HG03565 (cell line): ENCODE data around the gene SLC9A9.

Source experiments
- ATAC-seq: cut with Tn5 transposase; IDR thresholded peaks from one replicate; pipeline ENCODE4 v1.9.1; 2021; ENCODE audit warnings: mild to moderate bottlenecking, moderate library complexity; ENCODE audit not compliant: unreplicated experiment

The SLC9A9 gene

GRCh38 chr3:143848704-143849103 lies 436 bp upstream of the SLC9A9 start:
- no peak for ATAC-seq

- no peak for ATAC-seq
Measured at GRCh38 chr3:143843587-143843986, 4.7 kb downstream of the SLC9A9 start.

GRCh38 chr3:143840636-143841035 lies 7.6 kb downstream of the SLC9A9 start:
- ATAC-seq, result no peak

- no peak for ATAC-seq
Measured at GRCh38 chr3:143839980-143840379, 8.3 kb downstream of the SLC9A9 start.

GRCh38 chr3:143837076-143837475 lies 11.2 kb downstream of the SLC9A9 start:
- no peak for ATAC-seq

- ATAC-seq, result no peak
Measured at GRCh38 chr3:143835312-143835711, 13.0 kb downstream of the SLC9A9 start.

- ATAC-seq, result peak; percentile 50
Measured at GRCh38 chr3:143832433-143832832, 15.8 kb downstream of the SLC9A9 start.

GRCh38 chr3:143831994-143832393 lies 16.3 kb downstream of the SLC9A9 start:
- ATAC-seq, result peak; percentile 59

GRCh38 chr3:143831208-143831607 lies 17.1 kb downstream of the SLC9A9 start:
- peak; percentile 28 for ATAC-seq

- ATAC-seq, result no peak
Measured at GRCh38 chr3:143830786-143831185, 17.5 kb downstream of the SLC9A9 start.

GRCh38 chr3:143830063-143830462 lies 18.2 kb downstream of the SLC9A9 start:
- ATAC-seq, result no peak

- ATAC-seq, result no peak
Measured at GRCh38 chr3:143827425-143827824, 20.8 kb downstream of the SLC9A9 start.

- no peak for ATAC-seq
Measured at GRCh38 chr3:143826296-143826695, 22.0 kb downstream of the SLC9A9 start.

GRCh38 chr3:143825513-143825912 lies 22.8 kb downstream of the SLC9A9 start:
- ATAC-seq, result peak; percentile 78

GRCh38 chr3:143824735-143825385 lies 23.4 kb downstream of the SLC9A9 start:
- ATAC-seq, result no peak

- ATAC-seq, result no peak
Measured at GRCh38 chr3:143822798-143823197, 25.5 kb downstream of the SLC9A9 start.

- ATAC-seq, result no peak
Measured at GRCh38 chr3:143822374-143822773, 25.9 kb downstream of the SLC9A9 start.

- ATAC-seq, result no peak
Measured at GRCh38 chr3:143821862-143822261, 26.4 kb downstream of the SLC9A9 start.

- ATAC-seq, result no peak
Measured at GRCh38 chr3:143820466-143821221, 27.6 kb downstream of the SLC9A9 start.

GRCh38 chr3:143819890-143820289 lies 28.4 kb downstream of the SLC9A9 start:
- no peak for ATAC-seq

- ATAC-seq, result peak; percentile 49
Measured at GRCh38 chr3:143814443-143814889, 33.8 kb downstream of the SLC9A9 start.

- ATAC-seq, result no peak
Measured at GRCh38 chr3:143812481-143812880, 35.8 kb downstream of the SLC9A9 start.
